GM18526 (cell line): ENCODE results near the gene TIMM13.

Experiments
- POLR2A ChIP-seq: IDR thresholded peaks from 3 replicates; pipeline ENCODE4 v1.6.1; 2011; ENCODE audit not compliant: insufficient read length; ENCODE audit errors: extremely low read depth

The TIMM13 gene

GRCh38 chr19:2436926-2437325 is 9.5 kb upstream of the TIMM13 start:
- TF ChIP-seq POLR2A, result no peak

- TF ChIP-seq POLR2A, result no peak
Observed at GRCh38 chr19:2436384-2436783, 9.0 kb upstream of the TIMM13 start.

- TF ChIP-seq POLR2A, result no peak
Observed at GRCh38 chr19:2434721-2435265, 7.4 kb upstream of the TIMM13 start.

- no peak for TF ChIP-seq POLR2A
Observed at GRCh38 chr19:2434267-2434666, 6.9 kb upstream of the TIMM13 start.

GRCh38 chr19:2433854-2434253 is 6.5 kb upstream of the TIMM13 start:
- no peak for TF ChIP-seq POLR2A

GRCh38 chr19:2432131-2432848 is 4.9 kb upstream of the TIMM13 start:
- TF ChIP-seq POLR2A, result no peak

GRCh38 chr19:2431318-2432055 is 4.1 kb upstream of the TIMM13 start:
- TF ChIP-seq POLR2A, result no peak

- no peak for TF ChIP-seq POLR2A
Observed at GRCh38 chr19:2429917-2430535, 2.6 kb upstream of the TIMM13 start.

- TF ChIP-seq POLR2A, result no peak
Observed at GRCh38 chr19:2428756-2429711, 1.6 kb upstream of the TIMM13 start.

GRCh38 chr19:2428321-2428690 is 920 bp upstream of the TIMM13 start:
- peak; percentile 22 for TF ChIP-seq POLR2A

GRCh38 chr19:2426611-2427428 is 566 bp downstream of the TIMM13 start:
- no peak for TF ChIP-seq POLR2A

- no peak for TF ChIP-seq POLR2A
Observed at GRCh38 chr19:2425622-2426581, 1.5 kb downstream of the TIMM13 start.
